SIG-M5 treated with dmso at 0.1 percent for 504 hours (cell line): Measurements from ENCODE around the gene CCDC34.
A peak's percentile ranks its signal among the peaks of the same experiment; 100 is the strongest.
"Not testable (repeated sequence)": the region's sequence is repeated elsewhere in the genome, so short reads cannot be mapped to it uniquely, and the experiment has no call there.

ENCODE experiments used
- DNase-seq: peaks from one replicate; lab custom pipeline; 2025; ENCODE audit not compliant: unreplicated experiment; lab: John Stamatoyannopoulos, UW

Gene CCDC34

DNA sequence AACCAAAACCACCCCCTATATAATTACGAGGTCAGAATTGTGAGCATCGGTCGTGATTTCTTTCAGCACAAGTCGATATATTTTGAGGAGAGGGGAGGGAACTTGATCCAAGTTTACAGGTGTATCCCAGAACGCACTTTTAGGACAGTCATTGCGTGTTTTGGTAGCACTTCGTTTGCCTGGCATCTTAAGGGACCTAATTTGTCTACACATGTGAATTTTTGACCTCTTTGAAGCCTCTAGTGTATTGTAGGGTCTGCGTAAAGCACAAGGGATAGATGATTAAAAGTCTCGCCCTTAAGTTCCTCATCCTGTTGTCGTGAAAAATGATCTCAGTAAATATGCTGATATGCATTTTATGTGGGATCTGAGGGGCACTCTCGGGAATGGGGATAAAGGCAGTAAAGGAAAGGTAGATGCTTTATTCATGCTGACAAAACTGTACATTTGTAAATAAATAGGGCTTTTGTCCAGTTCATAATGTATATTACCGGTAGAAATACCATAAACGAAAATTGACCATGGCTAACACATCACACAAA is 632 bp upstream of the CCDC34 start:
- DNase-seq: no peak

DNA sequence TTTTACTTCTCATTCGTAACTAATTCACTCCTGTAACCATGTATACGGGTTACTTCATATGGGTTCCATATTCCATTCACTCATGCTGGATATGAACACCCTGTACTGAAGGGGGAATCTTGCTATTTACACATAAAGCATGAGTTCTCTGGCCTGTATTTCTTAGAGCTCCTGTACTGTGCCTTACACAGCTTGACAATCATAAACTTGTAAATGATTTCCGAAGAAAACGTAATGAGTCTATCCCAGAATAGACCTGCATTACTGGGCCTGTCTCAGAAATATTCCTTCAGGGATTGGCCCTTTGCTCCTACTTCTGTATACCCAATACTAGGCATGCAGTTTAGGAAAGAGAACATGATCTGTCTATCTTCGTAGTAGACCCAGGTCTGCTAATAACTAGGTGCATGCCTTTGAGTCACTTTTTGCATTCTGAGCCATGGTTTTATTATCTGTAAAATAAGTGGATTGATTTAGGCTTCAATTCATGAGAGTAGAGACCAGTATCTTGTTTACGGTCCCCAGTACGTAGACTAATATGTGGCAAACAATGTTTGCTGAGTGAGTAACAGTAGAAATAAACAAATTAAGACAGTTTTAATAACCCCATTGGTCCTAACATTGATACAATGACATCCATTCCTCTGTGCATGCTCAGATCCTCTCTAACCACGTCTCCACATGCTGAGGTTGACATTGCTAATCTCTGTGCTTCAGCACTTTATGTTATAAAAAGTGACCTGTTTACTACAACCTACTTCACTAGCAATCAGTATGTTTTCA is 1.2 kb downstream of the CCDC34 start:
- DNase-seq: no peak

DNA sequence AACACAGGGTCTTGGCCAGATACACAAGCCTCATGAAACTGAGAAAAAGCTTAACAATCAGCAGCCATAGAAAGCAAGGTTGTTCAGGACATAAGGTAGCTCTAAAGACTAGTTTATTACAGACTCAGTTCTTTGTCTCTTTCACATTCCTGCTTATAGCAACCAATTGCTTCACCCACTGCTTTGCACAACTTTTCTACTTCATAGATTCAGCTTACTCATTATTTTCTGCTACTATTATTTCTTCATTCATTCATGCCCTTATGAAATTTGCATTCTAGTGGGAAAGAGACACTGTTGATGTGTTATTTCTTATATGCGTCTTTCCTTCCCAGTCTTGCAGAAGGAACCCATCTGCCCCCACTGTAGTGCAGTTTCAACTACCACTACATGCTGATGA is 4.7 kb downstream of the CCDC34 start:
- DNase-seq: peak; percentile 76

DNA sequence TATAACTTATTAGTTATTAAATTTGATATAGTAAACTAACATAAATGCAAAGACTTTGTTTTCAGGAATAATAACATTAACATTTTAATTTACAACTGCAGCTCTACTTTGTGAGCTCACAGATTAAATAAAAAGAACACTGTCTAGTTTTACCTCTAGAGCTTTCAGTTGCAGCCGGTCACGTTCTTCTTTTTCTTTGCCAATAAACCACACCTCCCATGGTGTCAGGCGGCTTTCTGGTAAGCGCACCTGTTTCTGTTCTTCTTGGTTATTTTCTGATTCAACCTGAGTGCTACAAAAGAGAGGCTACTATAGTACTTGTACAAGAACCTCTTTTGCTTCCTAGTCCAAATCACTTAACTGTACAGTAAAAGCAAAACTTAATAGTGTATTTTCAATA is 5.8 kb downstream of the CCDC34 start:
- no peak for DNase-seq

DNA sequence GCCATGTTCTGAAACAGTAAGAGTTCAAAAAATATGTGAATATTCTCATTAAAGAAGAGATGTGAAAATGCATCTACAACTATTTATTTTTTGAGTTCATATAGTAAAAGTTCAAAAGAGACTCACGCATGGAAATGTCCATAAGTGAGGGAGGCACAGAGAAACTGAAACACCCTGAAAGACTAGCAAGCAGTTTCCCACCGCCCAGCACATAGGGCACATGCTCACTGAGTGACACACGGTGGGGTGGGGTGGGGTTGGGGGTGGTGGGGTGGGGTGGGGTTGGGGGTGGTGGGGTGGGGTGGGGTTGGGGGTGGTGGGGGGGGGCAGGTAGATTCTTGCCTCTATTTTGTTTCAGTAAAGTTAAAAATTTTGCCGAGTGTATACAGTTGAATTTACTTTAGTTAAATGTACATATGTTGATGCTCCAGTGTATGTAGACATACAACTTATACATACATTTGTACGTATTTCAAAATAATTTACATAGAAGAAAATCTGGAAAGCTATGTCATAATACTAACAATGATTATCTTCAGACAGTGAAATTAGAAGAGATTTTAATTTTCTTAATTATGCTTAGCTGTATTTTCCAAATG is 6.3 kb downstream of the CCDC34 start:
- DNase-seq: no peak

DNA sequence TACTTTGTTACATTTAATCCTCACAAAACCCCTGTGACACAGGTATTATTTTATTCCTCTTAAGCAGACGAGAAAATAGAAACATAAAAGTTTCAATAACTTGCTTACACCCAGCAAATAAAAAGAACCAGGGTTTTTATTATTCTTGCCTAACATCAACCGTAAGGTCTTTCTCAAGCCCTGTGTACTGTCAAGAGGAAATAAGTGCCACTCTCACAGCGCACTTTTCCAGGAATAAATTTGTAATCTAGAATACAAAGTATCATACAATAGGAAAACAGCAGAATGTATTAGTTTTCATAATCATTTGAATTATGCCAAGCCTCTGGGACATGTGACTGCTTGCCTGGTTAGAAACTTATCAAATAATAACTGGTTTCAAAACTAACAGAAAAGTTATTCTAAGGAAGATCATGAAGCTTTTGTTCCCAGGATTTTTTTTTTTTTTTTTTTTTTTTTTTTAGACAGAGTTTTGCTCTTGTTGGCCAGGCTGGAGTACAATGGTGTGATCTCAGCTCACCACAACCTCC is 7.4 kb downstream of the CCDC34 start:
- DNase-seq: no peak

DNA sequence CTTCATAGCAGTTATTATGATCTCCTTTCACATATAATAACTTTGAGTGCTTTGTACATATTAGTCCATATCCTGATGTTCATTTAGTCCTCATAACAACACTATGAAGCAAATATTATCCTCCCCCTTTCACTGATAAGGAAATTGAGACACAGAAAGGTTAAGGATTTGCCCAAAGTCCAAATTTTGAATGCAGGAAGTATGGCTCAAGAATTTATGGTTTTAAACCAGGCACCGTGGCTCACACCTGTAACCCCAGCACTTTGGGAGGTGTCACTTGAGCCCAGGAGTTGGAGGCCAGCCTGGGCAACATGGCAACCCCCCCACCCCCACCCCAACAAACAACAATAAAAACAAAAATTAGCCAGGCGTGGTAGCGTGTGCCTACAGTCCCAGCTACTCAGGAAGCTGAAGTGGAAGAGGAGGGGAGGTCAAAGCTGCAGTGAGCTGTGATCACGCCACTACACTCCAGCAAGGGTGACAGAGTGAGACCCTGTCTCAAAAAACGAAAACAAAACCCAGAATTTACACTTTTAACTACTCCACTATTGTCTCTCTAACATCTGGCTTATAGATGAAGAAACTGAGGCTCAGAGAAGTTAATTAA is 8.6 kb downstream of the CCDC34 start:
- DNase-seq: no peak

DNA sequence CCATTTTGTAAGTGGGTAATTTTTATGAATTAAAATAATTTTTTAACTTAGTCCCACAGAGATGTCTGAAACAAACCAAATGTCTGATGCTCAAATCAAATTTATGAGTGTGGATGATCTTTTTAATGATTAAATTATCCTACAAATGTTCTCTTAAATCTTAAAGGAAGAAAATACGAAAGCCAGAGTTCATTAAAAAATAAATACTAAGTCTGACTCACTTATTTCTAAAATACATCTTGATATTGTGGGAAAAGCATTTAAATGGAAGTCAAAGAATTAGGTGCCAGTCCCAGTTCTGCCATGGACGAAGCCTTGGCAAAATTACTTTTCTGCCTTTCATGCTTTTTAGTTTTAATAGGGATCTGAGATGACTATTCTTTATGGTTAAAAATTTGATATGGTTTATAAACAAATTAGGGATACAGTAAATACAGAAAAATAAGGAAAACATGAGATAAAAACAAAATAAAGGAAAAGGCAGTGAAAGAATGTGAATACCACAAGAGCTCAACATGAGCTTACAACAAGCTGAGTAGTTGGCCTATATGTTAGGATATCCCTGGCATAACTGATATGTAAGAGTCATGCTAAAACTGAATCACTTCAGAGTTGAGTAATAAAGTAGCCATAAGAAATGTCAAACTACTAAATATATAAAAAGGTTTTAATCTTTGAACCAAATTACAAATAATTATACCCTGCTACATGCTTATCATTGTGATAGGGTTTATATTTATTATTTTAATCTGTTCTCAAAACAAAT is 9.2 kb downstream of the CCDC34 start:
- DNase-seq: no peak

DNA sequence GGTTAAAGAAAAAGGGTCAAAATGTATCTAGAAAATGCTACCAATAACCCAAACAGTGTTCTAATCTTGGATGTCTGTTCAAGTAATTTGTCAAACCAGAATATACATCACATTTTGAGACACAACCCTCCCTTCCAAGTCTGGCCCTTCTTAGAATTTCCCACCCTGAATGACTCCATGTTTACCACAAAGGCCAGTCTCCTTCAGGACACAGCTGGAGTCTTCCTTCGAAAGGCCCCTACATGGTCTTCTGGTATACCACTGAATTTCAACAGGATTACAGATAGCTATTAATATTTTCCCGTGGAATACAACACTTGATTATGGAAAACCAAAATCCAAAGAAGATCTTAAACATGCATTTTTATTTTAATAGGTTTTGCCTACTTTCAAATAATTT is 10.2 kb downstream of the CCDC34 start:
- DNase-seq: no peak

DNA sequence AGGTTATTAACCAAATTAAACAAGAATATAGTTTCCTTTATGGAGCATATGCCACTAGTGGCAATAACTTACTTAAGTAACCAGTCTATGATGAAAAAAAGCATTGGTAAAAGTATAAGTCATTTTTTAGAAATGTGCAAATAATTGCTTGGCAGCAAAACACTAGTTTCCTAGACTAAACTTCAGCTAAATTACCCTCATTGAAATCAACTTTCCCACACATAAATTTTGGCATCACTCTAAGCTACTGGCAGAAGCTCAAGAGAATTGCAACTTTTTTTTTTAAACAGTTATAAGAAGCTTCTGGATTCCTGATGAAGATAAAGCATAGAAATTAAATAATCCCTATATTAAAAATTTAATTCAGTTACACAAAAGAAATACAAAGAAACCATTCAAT is 12.5 kb downstream of the CCDC34 start:
- no peak for DNase-seq

DNA sequence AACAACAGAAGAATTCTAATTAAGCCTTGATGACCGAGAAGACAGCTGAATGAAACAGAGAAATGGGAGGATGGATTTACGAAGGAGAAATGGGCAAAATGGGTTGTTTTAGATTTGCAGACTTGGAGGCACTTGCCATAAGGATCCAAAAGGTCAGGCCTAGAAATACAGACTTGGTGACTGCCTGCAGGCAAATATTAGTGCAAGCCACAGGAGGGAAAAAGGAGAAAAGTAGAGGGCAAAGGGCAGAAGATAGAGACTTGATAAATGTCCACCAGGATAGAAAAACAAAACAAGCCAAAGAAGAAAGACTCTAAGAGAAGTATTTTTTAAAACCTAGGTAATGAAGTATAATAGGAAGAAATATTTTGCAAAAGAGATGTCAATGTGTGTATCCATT is 13.1 kb downstream of the CCDC34 start:
- no peak for DNase-seq

DNA sequence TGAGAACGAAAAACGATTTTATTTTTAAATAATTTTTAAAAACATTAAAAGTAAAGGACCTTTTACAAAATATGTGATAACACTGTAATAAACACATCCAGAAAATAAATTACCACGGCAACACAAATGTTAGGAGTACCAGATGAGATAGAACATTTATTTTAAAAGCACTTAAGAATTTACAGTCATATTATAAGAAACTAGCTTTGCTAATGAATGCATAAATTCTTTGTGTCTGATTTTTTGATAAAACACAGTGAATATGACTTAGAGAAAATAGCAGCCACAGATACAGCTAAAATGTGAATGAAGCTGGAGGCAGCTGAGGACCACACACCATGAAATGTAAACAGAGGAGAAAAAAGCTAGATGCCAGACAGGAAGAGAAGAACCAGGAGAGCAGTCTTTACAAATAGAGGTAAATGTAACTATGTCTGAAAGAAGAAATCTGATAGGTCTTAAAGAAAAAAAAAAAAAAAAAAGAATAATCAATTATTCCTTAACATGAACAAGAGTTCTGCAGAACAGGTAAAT is 14.6 kb downstream of the CCDC34 start:
- no peak for DNase-seq

DNA sequence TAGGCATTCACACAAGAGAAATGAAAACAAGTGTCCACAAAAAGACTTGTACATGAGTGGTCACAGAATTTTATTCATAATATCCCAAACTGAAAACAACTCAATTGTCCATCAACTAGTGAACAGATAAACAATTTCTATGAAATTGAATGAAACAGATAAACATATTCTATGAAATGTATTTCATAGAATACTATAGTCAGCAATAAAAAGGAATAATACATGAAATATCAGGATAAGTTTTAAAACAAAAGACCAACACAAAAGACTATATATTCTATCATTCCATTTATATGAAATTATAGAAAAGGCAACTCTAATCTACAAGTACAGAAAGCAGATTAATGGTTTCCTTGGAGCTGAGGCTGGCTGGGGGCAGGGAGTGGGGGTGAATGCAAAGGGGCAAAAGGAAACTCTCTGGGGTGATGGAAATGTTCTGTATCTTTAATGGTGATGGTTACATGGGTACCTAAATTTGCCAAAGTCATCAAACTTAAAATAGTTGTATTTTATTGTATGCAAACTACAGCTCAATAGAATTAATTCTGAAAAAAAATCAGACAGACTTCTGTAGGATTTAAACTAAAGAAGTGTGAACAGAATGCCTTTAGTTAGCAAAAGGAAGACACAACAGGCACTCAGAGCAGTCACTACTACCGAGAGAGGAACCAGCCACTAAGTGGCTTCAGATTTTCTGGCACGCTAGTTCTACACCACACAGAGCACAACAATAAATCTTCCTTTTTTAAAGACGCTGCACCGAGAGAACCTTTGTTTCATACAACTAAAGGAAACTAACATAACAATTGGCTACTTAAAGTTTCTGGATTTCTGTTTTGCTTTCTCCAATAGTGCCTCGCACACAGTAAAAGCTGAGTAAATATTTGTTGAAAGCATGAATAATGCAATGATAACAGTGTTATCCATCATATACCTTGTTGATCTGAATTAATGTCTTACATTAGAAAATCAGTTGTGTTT is 15.4 kb downstream of the CCDC34 start:
- DNase-seq: no peak

DNA sequence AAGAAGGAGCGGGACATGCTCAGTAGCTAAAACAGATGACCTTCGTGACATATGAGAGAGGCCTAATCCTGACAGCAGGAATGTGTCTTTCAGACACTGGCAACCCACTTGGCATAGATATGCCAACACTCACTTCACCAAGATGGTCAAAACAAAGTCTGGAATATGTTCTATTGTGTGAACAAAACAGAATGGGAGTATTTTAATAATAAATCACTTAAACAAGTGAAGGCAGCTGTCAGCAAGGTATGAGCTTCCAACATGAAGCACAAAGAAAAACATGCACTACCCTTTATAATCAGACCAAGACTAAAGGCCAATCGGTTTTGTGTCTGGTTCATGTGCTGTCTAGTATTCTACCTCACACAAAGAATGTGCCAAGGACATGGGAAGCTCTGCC is 23.1 kb downstream of the CCDC34 start:
- no peak for DNase-seq

DNA sequence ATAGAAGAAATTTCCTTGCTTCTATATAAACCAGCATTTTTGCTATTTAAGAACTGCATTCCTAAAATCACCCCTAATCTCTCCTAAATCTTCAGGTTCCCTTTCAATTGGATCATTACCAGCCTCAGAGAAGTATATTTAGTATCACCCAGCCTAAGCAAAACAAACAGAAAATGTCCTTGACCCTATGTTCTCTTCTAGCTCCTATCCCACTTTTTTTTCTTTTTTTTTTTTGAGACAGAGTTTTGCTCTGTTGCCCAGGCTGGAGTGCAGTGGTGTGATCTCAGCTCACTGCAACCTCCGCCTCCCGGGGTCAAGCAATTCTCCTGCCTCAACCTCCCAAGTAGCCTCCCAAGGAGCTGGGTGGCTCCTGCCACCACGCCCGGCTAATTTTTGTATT is 28.3 kb downstream of the CCDC34 start:
- not testable (repeated sequence) for DNase-seq

DNA sequence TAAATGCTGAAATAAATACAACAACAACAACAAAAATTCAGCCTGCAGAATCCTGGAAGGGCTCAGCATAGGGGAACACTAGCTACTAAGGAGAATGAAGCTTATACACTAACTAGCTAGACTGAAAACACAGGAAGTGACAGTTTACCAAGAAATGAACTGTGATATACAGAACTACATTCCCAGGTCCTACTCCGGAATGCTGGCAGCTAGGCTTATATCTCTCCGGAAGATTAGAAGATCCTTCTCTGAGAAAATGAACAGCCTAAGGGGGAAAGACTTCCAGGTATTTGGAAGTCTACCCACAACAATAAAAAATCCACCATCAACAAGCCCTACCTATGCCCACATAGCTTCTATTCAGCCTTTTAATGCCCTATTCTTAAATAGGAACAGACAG is 31.0 kb downstream of the CCDC34 start:
- no peak for DNase-seq

DNA sequence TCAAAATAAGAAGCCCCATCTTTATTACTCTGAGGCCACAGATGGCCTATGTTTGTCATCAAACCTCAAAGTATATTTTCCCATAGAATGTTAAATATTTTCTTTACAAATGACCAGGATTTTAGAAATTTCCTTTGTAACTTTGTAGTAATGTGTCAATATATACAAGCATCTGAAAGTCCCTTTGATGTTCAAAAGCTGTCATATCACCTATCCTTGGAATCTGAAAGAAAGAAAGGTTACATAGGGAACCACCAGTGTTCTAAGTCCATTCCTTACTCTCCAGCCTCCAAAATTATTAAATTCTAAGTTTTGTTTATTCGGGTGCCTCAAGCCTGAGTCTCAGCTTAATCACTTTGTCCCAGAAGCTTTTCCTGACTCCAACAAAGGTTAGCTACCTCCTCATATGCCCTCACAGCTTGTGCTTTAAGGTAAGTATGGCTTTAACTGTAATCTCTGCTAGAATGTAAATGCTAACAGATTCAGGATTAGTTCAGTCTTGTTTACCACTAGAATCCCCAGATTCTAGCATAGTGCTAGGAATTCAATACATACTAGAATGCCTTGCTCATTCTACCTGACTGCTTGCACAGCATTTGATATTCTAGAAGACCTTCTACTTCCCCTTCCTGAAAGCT is 32.3 kb downstream of the CCDC34 start:
- DNase-seq: no peak

DNA sequence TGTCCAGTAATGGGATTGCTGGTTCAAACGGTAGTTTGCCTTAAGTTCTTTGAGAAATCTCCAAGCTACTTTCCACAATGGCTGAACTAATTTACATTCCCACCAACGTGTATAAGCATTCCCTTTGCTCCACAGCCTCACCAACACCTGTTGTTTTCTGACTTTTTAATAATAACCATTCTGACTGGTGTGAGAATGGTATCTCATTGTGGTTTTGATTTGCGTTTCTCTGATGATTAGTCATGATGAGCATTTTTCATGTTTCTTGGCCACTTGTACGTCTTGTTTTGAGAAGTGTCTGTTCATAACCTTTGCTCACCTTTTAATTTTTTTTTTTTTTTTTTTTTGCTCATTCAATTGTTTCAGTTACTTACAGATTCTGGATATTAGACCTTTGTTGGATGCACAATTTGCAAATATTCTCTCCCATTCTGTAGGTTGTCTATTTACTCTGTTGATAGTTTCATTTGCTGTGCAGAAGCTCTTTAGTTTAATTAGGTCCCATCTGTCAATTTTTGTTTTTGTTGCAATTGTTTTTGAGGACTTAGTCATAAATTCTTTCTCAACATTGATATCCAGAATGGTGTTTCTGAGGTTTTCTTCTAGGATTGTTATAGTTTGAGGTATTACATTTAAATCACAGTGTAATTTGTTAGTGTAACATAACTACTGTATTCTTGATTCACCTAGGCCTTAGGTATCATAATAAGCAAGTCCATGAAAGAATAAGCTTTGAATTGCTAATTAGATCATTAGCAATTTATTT is 33.0 kb downstream of the CCDC34 start:
- no peak for DNase-seq

DNA sequence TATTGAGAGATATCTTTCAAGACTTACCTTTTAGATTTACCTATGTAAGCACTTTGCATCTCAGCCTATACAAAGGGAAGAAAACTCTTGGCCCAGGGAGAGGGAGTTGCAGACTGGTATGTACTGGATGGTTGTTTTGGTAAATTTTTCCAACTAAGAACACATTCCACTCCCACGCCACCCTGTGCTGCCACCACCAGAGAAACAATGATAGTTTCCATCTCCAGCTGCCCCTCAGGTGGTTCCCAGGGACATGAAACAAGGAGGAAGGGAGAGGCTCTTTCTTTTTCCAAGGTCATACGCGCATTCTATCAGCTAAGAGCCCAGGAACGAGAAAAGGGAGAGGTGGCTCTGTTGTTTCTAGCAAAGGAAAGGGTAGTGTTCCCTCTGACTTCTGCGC is 34.4 kb downstream of the CCDC34 start:
- no peak for DNase-seq
